Liver (tissue), 3 donors: ENCODE measurements around the gene NAT10.

Experiments
- ATF3 ChIP-seq: IDR thresholded peaks from 2 replicates; pipeline ENCODE4 v1.6.1; 2016; ENCODE audit warnings: antibody characterized with exemption
- CTCF ChIP-seq: fragments of 150-350 bp; IDR thresholded peaks from 2 replicates; pipeline ENCODE4 v1.5.1; 2017; ENCODE audit warnings: improper control_type of control experiment, low read depth, low read length; ENCODE audit not compliant: missing input control
- EGR1 ChIP-seq, 2 donors: IDR thresholded peaks; 2 replicates each; pipeline ENCODE4 v1.6.1; 2016 to 2018; ENCODE audit warnings: antibody characterized with exemption in 2 of 2, low read depth in 2 of 2
- FOXA1 ChIP-seq: IDR thresholded peaks from 2 replicates; pipeline ENCODE4 v1.6.1; 2016; ENCODE audit warnings: antibody characterized with exemption
- GABPA ChIP-seq, 2 donors: IDR thresholded peaks in 1 of 2; conservative IDR thresholded peaks in 1 of 2; 2 replicates each; pipeline ENCODE4 v1.6.1; 2016; ENCODE audit warnings: antibody characterized with exemption in 2 of 2, mild to moderate bottlenecking in 1 of 2, moderate library complexity in 1 of 2
- JUND ChIP-seq, 2 donors: IDR thresholded peaks; 2 replicates each; pipeline ENCODE4 v1.6.1; 2016; ENCODE audit warnings: antibody characterized with exemption in 2 of 2
- MAX ChIP-seq: IDR thresholded peaks from 2 replicates; pipeline ENCODE4 v1.6.1; 2016; ENCODE audit warnings: antibody characterized with exemption
- RAD21 ChIP-seq, 2 donors: IDR thresholded peaks; 2 replicates each; pipeline ENCODE4 v1.6.1; 2016; ENCODE audit warnings: antibody characterized with exemption in 2 of 2, mild to moderate bottlenecking in 2 of 2
- REST ChIP-seq: IDR thresholded peaks from 2 replicates; pipeline ENCODE4 v1.6.1; 2016; ENCODE audit warnings: antibody characterized with exemption, mild to moderate bottlenecking
- RXRA ChIP-seq, 2 donors: IDR thresholded peaks; 2 replicates each; pipeline ENCODE4 v1.6.1; 2017 to 2018; ENCODE audit warnings: antibody characterized with exemption in 2 of 2, mild to moderate bottlenecking in 1 of 2
- SP1 ChIP-seq: IDR thresholded peaks from 2 replicates; pipeline ENCODE4 v1.6.1; 2018; ENCODE audit warnings: antibody characterized with exemption, mild to moderate bottlenecking
- TAF1 ChIP-seq: conservative IDR thresholded peaks from 2 replicates; pipeline ENCODE4 v1.6.1; 2016; ENCODE audit warnings: antibody characterized with exemption, mild to moderate bottlenecking
- YY1 ChIP-seq: IDR thresholded peaks from 2 replicates; pipeline ENCODE4 v1.6.1; 2016; ENCODE audit warnings: antibody characterized with exemption, mild to moderate bottlenecking
- ZBTB33 ChIP-seq: IDR thresholded peaks from 2 replicates; pipeline ENCODE4 v1.6.1; 2016; ENCODE audit warnings: antibody characterized with exemption
- donor health status: healthy.
- donor health status: healthy.

GRCh38 chr11:34072832-34073231 lies 32.6 kb upstream of the NAT10 start:
- TF ChIP-seq RXRA (IDR thresholded peaks at IDR 0.05) (no peak), YY1 (no peak), TAF1 (no peak), CTCF (no peak), RAD21 (IDR thresholded peaks at IDR 0.05) (no peak), FOXA1 (no peak), GABPA (IDR thresholded peaks at IDR 0.05 in 1 of 2, conservative IDR thresholded peaks at IDR 0.05 in 1 of 2) (no peak), ATF3 (no peak), EGR1 (IDR thresholded peaks at IDR 0.05; ENCODE audit: low read depth in 2 of 2) (no peak), SP1 (no peak), MAX (no peak), ZBTB33 (no peak), REST (no peak), JUND (IDR thresholded peaks at IDR 0.05) (no peak)
